ENCODE results near the gene CCDC175.
A peak's percentile ranks its signal among the peaks of the same experiment; 100 is the strongest.

CCDC175 gene

DNA sequence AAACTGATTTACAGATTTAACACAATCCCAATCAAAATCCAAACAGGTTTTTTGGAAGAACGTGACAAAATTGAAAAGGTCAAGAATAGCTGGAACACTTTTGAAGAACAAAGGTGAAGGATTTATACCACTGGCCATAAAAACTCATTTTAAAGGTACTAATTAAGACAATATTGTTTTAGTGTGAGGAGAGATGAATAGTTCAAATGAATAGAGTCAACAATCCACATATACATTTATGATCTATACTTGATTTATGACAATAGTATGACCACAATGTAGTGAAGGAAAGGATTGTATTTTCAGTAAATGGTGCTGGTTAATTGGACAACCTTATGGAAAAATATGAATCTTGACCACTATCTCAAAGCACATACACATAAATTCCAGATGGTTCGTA lies 29.3 kb downstream of the CCDC175 start:
- DNase-seq = no peak
- in situ Hi-C loops (cut with HindIII; ENCODE audit: low pct_ligation_motif_present, low pct_unique_long_range_greater_than_20kb, low sequenced_read_pairs) = no loop called here

DNA sequence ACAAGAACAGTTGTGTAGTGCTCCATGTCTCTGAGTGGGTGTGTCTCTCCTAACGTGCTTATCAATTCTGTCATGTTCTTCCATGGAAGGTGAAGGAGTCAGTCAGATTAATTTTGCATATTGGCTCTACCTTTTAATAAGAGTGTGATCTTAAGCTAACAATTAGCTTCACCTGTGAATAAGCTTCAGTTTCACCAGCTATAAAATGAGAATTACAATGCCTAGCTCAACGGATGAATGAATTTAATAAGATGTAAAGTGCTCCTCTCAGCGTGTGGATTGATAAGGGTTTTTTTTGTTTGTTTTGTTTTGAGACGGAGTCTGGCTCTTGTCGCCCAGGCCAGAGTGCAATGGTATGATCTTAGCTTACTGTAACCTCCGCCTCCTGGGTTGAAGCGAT lies 32.7 kb downstream of the CCDC175 start:
- no peak for DNase-seq
- in situ Hi-C loops (cut with HindIII; ENCODE audit: low pct_ligation_motif_present, low pct_unique_long_range_greater_than_20kb, low sequenced_read_pairs) = no loop called here

DNA sequence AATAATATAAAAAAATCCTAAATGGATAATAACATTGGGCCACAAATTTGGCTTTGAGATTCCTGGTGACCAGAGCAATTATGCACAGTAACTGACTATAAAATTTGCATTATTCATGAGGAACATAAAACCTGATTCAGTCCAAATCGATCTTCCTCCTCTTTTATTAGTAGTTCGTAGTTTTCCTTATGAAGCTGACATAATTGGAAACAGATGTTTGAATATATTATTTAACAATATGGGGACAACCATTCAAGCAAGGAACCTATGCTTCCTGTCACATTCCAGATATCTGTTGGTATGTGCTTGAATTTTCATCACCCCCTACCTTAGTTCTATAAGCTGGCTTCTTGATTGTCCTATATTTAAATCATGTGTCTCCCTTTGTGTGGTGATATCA lies 34.9 kb downstream of the CCDC175 start:
- in situ Hi-C loops (cut with HindIII; ENCODE audit: low pct_ligation_motif_present, low pct_unique_long_range_greater_than_20kb, low sequenced_read_pairs) = no loop called here
- DNase-seq = no peak

DNA sequence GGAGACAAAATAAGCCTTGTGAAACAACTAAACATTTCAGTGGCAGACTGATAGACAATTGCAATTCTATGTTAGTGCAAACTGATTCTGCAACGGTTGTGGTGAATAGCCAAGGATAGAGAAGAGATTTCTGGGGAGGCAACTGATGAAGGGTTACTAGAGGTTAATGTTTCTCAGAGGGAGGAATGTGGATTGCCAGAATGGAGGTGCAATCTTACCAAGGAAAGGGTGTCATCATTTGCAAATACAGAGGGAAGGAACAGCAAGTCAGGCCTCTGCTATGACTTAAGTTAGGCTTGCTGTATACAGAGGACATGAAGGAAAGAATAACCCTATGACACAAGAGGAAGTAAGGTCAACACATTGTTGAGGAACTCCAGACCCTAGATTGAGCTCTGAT lies 35.8 kb downstream of the CCDC175 start:
- in situ Hi-C loops (cut with HindIII; ENCODE audit: low pct_ligation_motif_present, low pct_unique_long_range_greater_than_20kb, low sequenced_read_pairs) = no loop called here
- DNase-seq = no peak

DNA sequence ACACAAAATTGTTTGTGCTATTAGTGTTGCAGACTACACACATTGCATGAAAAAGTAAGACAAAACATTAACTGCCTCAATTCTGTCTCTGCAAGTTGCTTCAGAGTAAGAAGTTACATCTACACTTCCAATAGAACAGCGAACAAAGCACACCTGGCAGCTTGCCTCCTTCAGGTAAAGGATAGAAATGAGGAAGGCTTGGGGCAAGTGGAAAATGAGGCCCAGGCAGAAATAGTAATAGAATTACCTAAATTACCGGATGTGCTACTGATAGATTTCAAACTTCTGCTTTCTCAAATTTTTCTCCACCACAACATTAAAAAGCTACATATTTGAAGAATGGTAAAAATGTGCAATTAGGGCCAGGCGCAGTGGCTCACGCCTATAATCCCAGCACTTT lies 37.7 kb downstream of the CCDC175 start:
- in situ Hi-C loops (cut with HindIII; ENCODE audit: low pct_ligation_motif_present, low pct_unique_long_range_greater_than_20kb, low sequenced_read_pairs) = no loop called here
- no peak for DNase-seq

DNA sequence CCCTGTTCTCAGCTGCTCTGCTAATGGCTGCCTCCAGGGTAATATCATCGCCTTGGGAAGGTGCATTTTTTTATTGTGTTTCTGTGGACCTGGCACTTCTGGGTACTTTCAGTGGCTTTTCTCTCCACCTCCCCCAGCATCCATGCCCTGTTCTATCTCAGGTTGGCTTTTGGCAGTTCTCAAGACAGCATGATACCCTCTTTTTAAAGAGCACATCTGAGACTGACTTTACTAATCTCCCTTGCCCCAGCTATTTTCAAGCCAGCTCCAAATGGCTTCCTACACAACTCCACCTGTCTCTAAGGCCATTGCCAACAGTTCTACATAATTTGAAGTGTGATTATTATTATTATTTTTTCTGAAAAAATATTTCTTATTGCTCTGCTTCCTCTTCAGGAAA lies 39.1 kb downstream of the CCDC175 start:
- DNase-seq = no peak

DNA sequence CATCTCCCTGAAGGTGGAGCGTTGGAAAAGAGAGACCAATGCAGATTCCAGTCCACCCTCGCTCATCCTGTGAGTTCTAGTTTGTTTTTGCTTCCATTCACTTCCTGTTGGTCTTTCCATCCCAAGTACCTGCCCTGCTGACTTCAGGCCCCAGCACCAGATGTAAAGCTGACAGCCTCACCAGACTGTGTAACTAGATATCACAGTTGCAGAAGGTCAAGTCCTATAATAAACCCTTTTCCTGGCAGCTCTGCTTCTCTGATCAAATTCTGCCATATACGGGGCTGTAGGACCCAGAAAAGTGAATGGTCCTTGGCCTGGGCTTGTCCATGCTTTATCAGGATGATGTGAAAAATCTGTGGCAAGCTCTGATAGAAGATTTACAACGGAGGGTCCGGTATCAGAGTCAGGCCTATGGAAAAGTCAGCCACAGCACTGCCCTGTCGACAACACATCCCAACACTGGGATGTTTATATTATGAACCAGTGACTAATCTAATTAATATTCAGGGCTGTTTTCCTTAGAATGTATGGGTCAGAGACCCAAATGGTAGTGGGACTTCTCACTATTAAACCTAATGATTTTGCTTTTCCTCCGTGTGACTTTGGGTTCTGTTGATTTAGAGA lies 42.1 kb downstream of the CCDC175 start:
- no peak for DNase-seq
- in situ Hi-C loops (cut with HindIII; ENCODE audit: low pct_ligation_motif_present, low pct_unique_long_range_greater_than_20kb, low sequenced_read_pairs) = no loop called here

More for the DNA sequence above, 39.1 kb downstream of the CCDC175 start:
- in situ Hi-C loops (cut with HindIII; ENCODE audit: low pct_ligation_motif_present, low pct_unique_long_range_greater_than_20kb, low sequenced_read_pairs) = no loop called here

DNA sequence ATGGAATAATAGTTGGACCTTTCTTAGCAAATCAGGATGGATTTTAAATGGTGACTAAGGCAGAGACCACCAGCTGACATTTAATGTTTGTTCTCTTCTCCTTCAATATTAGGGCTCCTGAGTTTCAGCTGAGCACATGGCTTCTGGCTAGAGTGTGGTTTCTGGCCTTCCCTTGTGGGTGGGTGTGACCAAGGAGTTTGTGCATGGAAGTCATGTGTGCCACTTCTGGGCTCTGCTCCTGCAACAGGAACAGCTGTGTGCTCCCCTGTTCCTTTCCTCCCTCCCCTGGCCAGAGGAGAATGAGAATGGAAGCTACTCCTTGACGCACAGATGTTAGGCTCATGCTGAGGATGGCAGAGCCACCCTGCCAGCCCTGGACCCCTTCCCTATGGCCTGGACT lies 44.2 kb downstream of the CCDC175 start:
- in situ Hi-C loops (cut with HindIII; ENCODE audit: low pct_ligation_motif_present, low pct_unique_long_range_greater_than_20kb, low sequenced_read_pairs) = no loop called here
- no peak for DNase-seq

DNA sequence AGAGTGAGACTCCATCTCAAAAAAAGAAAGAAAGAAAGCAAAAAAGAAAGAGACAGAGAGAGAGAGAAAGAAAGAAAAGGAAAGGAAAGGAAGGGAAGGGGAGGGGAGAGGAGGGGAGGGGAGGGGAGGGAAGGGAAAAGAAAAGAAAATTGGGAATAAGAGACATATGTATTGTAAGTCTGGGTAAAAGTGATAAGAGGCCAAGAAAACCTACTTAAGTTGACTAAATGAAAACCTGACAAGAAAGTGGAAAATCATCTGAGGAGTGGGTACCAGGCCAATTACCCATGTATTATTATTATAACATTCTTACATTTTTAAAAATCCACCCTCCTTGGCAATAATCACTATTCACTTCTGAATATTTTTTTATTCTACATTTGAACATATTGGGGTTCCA lies 46.3 kb downstream of the CCDC175 start:
- no peak for DNase-seq
- in situ Hi-C loops (cut with HindIII; ENCODE audit: low pct_ligation_motif_present, low pct_unique_long_range_greater_than_20kb, low sequenced_read_pairs) = no loop called here

DNA sequence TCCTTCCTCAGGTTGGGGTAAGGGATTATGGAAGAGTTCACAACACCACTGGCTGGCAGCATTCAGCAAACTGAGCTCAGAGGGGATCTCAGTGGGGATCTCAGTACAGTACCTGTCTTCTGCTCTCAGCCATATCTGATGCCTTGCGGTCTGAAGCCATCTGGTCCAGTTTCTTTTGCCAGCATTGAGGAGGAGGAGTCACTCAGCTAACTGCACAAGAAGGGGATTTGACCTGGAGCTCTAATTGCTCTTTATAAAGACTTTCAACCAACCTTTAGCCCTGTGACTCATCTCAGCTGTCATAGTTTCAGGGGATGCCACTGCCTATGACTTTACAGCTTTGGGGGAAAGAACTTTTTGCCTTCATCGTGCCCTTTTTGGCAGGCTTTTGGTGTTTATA lies 47.4 kb downstream of the CCDC175 start:
- in situ Hi-C loops (cut with HindIII; ENCODE audit: low pct_ligation_motif_present, low pct_unique_long_range_greater_than_20kb, low sequenced_read_pairs) = no loop called here
- no peak for DNase-seq

DNA sequence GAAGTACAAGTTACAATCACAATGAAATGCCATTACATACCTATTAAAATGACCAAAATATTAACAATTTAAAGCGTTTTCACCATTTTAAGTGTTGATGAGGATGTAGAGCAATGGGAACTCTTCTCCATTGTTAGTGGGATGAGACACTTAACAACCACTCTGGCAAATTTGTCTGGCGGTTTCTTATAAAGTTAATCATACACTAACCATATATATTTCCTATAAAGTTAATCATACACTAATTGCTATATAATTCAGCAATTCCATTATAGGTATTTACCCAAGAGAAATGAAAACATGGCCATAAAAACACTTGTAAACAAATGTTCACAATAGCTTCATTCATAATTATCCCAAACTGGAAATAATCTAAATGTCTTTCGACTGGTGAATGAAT lies 56.4 kb downstream of the CCDC175 start:
- no peak for DNase-seq
- in situ Hi-C loops (cut with HindIII; ENCODE audit: low pct_ligation_motif_present, low pct_unique_long_range_greater_than_20kb, low sequenced_read_pairs) = no loop called here

DNA sequence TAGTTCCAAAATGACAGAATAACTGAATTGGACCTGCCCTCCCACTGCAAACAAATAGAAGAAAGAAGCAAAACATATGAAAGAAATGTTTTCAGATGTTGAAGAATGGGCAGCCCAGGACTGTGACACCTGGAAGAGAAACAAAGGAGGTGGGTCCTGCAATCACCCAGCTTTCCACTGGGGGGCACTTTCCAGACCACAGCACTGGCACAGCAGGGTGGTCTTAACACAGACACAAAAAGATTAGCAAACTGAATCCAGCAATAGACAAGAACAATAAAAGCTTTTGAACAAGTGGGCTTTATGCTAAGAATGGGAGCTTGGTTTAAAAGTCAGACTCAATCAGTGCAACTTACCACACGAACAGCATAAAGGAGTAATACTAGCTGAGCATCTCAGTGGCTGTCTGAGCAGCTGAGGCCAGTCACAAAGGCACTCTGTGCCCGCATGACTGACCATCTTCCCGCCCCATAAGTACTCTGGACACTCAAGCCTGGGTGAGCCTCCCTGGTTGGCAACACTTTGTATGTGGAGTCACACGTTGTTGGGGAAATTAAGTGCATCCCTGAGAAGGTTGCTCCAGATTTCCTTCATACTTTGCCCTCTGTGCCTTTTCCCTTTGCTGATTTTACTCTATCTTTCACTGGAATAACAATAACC lies 64.6 kb downstream of the CCDC175 start:
- in situ Hi-C loops (cut with HindIII; ENCODE audit: low pct_ligation_motif_present, low pct_unique_long_range_greater_than_20kb, low sequenced_read_pairs) = no loop called here
- peak; percentile 9 for DNase-seq

DNA sequence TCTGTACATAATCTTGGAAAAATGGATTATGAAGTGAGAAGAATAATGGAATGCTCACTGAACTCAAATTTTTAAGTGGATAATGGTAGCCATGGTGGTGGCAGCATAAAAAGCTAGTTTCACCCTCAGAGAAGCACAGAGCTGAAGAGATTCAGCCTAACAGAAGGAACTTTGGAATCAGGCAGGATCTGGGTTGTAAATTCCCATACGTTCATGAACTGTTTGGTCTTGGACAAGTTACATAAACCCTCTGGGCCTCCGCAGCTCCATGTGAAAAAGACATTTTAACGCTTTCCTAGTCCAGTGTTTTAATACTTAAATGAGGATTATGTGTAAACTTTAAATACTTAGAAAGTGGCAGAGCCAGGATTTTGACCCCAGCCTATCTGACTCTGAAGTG lies 65.6 kb downstream of the CCDC175 start:
- no peak for DNase-seq
- in situ Hi-C loops (cut with HindIII; ENCODE audit: low pct_ligation_motif_present, low pct_unique_long_range_greater_than_20kb, low sequenced_read_pairs) = no loop called here

DNA sequence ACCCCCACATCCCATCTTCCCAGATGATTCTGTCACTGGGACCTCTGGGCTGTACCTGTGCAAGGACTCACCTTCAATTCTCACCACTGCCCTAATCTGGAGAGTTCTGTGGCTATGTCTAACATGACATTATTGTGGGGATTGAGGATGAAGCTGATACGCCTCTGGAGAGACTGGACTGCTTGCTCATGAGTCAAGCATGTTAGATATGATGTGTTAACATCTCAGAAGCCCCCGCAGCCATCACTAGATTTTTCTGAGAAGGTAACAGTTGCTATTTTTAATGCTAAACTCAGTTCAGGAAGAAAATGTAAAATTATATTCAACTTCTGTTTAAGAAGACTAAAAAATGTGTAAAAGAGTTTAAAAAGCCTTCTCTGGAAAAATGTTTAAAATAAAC lies 66.6 kb downstream of the CCDC175 start:
- in situ Hi-C loops (cut with HindIII; ENCODE audit: low pct_ligation_motif_present, low pct_unique_long_range_greater_than_20kb, low sequenced_read_pairs) = no loop called here

DNA sequence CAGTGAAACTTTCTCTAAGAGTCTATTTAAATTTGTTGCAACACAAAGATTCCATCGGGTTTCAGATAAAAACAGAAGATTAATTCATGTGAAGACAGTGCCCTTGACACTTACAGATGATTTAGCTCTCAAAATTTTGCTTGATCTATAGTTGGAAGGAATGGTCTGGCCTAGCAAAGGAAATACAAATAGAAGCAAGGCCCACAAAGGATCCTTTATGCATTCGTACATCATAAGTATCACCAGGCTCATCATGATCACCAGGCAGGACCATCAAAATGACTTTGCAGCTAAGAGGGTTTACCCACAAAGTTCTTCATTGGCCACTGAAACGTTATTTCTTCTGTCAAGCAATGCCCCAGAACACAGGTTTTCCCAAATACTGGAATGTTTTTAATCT lies 67.5 kb downstream of the CCDC175 start:
- in situ Hi-C loops (cut with HindIII; ENCODE audit: low pct_ligation_motif_present, low pct_unique_long_range_greater_than_20kb, low sequenced_read_pairs) = no loop called here
- no peak for DNase-seq

More for the DNA sequence above, 66.6 kb downstream of the CCDC175 start:
- no peak for DNase-seq

DNA sequence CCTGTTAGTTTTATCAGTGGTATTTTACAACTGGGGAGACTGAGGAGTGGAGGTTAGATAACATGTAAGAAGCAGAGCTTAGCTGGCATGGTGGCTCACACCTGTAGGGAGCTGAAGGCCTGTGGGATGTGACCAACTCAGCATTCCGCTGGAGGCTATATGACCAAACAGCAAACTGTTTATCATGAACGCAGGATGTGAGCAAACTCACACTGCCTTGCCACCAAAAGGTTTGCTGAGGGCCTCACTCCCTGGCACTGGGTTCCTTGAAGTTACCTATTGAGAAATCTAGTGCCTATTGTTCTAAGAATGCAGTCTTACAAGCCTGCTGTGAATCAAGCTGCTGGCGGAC lies 68.9 kb downstream of the CCDC175 start:
- in situ Hi-C loops (cut with HindIII; ENCODE audit: low pct_ligation_motif_present, low pct_unique_long_range_greater_than_20kb, low sequenced_read_pairs) = no loop called here
- DNase-seq = no peak

DNA sequence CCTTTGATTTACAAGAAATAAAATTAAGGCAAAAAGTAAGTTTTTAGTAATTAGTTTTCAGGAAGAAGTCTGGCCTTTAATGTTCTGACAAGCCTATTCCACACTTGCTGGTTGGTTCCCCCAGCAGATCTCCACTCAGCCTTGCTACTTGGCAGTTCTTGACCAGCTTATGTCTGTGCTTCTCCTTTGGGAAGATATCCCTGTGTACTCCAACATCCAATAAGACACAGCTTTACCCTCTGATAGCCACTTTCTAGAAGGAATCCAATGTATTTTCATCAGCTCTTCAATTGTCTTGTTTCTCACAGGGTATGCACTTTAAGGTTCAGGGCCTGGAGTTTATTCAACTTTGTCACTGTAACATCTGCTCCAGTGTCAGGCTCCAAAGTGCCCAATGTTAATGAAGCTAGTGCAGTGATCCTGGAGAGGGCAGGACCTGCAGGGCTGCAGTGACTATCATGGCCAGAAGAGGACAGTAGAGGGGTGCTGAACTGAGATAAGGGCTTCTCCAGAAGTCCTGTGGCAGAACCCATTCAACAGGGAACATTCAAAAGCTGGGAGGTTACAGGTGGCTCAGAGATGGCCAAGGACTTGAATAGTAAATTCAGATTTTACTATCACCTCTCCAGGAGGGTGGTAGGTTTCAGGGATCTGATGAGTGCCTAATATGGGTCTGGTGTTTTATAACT lies 69.4 kb downstream of the CCDC175 start:
- DNase-seq = peak; percentile 60
- in situ Hi-C loops (cut with HindIII; ENCODE audit: low pct_ligation_motif_present, low pct_unique_long_range_greater_than_20kb, low sequenced_read_pairs) = no loop called here

DNA sequence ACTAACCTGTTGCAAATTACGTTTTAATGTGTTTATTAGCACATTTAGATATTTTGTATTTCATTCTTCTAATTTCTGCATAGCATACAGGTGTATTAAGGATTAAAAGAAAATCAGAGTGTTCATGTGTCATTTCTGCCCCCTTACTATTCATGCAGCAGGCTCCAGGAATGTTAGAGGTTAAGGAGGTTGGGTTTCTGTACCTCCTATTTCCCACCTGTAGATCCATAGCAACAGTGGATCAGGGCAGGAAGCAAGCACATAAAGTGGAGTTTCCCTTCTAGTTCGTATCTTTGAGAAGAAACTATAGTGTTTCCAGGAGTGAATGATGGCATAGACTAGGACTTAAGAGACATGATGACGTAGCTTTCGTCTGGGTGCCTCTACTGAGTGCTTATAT lies 73.4 kb downstream of the CCDC175 start:
- DNase-seq = no peak

DNA sequence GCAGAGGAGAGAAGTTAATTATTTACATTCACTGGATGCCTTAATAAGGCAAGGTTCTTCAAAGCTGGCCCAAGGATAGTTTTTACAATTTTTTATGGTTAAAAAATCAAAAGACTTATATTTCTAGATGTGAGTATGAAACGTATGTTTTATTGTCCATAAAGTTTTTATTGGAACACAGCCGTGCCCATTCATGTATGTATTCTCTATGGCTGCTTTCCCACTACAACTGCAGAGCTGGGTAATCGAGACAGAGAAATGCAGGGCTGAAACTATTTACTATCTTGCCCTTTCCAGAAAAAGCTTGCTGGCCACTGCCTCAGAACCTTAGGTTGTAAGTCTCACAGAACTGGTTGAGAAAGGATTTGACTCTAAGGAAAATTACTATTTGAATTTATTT lies 75.9 kb downstream of the CCDC175 start:
- in situ Hi-C loops (cut with HindIII; ENCODE audit: low pct_ligation_motif_present, low pct_unique_long_range_greater_than_20kb, low sequenced_read_pairs) = no loop called here
- DNase-seq = peak; percentile 4

More for the DNA sequence above, 73.4 kb downstream of the CCDC175 start:
- in situ Hi-C loops (cut with HindIII; ENCODE audit: low pct_ligation_motif_present, low pct_unique_long_range_greater_than_20kb, low sequenced_read_pairs) = no loop called here

DNA sequence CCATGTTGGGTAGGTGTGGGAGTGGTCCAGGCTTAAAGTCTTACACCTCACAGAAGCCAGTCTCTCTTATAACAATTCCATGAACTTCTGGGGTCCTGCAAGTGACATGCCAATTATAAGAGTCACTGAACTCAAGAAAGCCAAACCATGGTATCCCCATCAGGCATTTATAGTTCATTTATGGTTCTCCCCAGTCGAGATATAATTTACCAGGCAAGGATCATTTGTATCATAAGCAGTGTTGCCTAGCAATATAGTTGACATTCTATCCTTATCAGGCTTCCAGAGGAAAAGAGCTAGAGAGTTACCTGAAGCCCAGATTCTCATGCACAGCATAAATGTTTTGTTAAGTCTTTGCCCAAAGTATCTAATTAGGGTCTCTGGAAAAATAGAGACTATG lies 84.2 kb downstream of the CCDC175 start:
- no peak for DNase-seq
- in situ Hi-C loops (cut with HindIII; ENCODE audit: low pct_ligation_motif_present, low pct_unique_long_range_greater_than_20kb, low sequenced_read_pairs) = no loop called here
